NCI-H1694 (cell line): ENCODE results near the gene PPP1R13B.
A peak's percentile ranks its signal among the peaks of the same experiment; 100 is the strongest.

Source experiments
- DNase-seq: peaks from one replicate; lab custom pipeline; 2025; lab: John Stamatoyannopoulos, UW

The PPP1R13B gene

DNA sequence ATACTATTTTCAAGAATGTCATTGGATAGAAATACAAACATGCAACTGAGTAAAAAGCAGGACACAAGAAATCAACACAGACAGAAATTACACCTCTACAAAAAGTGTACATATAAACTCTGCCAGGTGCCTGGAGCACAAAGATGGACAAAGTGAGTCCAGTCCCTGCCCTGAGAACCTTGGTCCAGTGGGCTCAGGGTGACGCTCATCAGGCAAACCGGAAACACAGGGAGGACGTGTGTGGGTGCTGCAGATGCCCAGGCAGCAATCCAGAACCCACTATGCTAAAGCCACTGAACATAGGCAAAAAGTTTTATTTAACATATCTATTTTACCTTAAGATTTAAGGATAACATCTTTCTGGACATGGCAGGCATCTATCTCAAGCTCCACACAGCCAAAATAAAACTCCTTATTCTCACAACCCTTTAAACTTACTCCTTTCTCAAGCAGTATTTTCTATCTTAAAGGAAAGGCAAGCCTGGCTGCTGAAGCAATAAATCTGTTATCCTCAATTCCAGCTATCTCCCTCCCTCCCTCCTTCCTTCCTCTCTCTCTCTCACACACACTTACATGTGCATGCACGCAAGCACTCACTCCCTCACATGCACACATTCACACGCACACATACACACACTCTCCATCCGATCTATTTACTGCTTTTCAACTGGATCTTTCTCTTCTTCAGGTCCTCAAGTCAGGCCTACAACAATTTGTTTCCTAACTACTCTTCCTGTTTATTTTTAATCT is 10.2 kb downstream of the PPP1R13B start:
- DNase-seq = no peak

DNA sequence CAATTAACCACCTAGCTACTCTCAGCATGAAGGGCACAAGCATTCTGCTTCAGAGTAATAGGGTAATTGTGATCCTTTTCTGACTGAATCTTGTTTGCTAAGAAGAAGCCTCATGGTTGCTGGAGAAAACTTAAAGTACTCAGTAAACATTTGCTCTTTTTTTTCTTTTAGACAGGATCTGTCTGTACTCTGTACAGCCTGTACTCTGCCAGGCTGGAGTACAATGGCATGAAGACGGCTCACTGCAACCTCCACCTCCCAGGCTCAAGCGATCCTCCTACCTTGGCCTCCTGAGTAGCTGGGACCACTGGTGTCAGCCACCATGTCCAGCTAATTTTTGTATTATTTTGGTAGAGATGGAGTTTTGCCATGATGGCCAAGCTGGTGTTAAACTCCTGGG is 12.4 kb downstream of the PPP1R13B start:
- no peak for DNase-seq

DNA sequence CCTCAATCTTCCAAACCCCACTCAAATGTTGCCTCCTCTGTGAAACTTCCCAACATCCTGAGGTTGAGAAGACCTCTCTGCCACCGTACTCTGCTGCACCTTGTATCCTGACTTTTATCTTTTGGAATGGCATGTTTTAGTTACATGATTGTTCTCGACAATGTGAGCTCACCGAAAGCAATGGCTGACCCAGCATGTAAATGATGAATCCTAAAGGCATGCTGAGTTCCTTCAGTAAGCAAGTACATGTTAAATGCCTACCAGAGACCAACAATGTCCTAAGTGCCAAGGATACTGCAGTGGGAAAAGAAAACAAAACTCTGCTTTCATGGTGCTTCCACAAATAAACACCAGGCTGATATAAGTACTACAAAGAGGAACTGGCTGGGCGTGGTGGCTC is 13.7 kb downstream of the PPP1R13B start:
- no peak for DNase-seq

DNA sequence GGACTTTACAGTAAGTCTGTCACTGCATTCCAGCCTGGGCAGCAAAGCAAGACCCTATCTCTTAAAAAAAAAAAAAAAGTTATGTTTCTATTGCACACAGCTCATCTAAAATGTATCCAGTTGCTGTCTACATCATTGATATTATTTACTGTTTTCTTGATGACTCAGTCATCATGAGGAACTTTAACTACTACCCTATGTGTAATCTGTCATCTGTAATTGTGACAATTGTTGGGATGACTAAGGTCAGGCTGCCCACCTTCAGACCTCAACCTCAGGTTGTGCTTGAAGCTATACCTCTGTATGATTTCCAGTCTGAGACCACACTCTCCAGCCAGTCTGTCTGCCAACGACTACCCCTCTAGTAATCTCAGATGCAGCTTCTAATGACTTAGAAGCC is 15.3 kb downstream of the PPP1R13B start:
- no peak for DNase-seq

DNA sequence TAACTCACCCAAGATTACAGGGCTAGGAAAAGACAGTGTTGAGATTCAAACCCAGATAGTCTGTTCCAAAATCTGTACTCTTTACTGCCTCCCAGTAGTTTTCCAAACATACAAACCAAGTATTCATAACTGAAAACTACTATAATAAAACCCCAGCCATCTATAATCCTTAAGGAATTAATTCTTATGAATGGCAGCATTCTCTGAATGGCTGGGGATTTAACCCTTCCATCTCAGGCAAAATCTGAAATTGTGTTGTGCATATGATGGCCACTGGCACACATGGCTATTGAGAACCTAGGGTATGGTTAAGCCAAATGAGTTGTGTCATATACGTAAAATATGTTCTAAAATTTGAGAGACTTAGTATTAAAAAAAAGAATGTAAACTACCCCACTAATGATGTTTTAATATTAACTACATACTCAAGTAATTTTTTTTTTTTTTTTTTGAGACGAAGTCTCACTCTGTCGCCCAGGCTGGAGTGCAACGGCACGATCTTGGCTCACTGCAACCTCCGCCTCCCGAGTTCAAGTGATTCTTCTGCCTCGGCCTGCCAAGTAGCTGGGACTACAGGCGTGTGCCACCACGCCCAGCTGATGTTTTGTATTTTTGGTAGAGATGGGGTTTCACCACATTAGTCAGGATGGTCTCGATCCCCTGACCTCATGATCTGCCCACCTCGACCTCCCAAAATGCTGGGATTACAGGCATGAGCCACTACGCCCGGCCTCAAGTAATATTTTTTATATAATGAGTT is 16.7 kb downstream of the PPP1R13B start:
- no peak for DNase-seq

DNA sequence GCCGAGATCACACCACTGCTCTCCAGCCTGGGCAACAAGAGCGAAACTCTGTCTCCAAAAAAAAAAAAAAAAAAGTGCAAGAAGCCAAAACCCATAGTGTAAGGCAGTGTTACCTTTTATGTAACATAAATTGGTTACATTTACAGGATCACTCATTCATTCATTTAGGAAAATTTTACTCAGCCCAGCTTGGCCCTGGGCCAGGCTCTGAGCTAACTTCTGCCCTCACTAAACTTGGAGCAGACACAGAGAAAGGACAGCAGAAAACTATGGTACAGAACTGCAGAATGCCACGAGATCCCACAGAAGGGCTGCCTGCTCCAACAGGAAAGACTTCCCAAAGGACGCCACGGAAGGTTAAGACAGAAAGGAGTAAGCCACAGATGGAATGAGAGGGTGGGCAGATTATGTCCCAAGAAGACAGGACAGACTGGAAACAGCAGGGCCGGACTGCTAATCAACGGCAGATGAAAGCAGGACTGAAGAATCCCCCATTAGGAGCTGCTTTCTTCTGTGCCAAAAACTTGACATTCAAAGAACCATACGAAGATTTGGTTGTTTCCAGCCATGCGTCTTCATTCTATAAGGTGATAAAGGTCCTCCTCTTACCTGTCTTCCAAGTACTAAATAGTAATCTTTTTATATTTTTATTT is 18.9 kb downstream of the PPP1R13B start:
- DNase-seq = no peak

DNA sequence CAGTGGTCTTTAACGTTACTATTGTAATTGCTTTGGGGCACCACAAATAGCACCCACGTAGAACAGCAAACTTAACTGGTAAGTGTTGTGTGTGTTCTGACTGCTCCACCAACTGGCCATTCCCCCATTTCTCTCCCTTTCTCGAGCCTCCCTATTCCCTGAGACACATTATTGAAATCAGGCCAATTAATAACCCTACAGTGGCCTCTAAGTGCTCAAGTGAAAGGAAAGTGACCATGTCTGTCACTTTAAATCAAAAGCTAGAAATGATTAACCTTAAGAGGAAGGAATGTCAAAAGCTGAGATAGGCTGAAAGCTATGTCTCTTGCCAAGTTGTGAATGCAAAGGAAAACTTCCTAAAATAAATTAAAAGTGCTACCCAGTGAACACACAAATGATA is 22.3 kb downstream of the PPP1R13B start:
- DNase-seq = no peak

DNA sequence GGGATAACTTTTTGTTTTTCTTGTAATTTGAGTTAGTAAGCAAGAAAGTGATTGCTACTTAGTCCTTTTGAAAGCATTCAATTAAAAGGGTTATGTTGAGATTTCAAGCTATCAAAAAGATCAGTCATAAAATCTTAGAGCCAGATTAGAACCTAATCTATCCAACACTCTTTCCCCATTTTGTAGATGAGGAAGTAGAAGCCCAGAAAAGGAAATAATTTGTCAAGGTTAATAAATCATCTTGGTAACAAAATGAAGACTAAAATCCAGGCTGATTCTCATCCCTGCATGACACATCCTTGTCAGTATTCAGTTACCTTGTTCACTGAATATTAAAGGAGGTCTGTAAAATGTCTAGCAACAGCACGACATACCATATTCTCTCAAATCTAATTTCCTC is 26.5 kb downstream of the PPP1R13B start:
- no peak for DNase-seq

DNA sequence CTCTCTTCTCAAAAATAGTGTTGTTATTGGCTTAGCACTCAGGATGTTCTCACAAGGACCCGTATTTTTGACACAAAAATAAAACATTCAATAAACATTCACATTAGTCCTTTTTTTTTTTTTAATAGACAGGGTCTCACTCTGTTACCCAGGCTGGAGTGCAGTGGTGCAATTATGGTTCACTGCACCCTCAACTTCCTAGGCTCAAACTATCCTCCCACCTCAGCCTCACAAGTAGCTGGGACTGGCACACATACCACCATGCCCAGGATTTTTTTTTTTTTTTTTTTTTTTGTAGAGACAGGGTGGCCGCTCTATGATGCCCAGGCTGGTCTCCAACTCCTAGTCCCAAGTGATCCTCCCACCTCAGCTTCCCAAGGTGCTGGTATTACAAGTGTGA is 27.0 kb downstream of the PPP1R13B start:
- DNase-seq = no peak

DNA sequence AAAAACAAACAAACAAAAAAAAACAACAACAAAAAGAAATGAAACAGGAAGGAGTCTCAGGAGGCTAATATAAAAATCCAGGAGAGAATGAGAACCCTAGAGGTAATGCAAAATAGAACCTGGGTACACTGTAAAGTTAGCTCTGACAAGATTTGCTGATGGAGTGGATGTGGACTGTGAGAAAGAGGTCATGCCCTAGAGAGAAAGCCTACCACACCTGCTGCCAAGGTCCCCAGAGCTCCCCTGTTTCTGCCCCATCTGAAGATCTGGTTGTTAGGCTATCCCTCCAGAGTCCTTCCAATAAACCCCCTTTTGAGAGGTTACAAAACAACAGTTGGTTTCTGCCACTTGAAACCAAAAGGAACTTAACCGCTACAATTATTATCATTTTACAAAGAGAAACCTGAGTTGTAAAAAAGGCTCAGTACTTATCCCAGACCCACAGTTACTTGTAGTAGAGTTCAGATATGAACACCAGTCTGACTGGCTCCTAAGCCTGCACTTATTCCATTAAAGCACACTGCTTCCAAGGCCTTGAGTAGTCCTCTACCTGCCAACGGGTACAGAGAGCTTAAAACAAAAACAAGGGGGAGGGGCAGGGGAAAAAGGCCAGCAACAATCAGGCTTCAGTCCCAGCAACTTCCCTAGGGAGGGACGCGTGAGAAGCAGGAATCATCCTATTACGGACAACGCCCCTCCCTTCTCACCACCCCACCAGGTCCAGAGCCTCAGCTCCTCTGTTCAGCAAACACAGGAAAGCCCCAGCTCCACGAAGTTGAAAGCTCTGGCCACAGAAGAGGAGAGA is 27.7 kb downstream of the PPP1R13B start:
- no peak for DNase-seq

DNA sequence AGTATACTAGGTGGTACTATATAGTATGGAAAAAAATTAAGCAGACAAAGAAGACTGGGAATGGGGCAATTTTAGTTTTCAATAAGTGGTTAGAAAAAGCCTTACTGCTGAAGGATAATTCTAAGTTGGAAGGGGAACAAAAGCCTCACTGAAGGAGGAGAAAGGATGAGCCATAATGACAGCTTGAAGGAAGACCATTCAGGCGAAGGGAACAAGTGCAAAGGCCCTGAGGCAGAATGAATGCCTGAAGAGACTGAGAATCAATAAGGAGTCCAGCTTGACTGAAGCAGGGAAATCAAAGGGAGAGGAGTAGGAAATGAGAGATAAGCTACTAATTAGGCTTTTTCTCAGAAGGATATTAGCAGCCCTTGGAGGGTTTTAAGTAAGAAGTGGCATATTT is 28.5 kb downstream of the PPP1R13B start:
- no peak for DNase-seq

DNA sequence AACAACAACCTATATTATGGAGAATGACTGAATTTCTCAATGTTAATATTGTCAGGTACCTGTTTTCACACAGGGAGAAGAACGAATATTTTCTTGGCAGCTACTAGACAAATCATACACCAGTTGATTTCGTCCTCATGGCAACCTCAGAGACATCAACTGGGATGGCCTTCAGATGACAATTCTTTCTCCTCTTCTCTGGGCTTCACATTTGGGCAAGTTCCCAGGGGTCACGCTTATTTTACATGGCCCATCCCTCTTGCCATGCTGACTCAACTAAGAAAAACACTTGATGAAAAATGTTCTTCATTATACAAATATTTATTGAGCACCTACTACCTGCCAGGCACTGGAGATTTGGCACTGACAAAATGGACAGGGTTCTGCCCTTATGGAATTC is 29.0 kb downstream of the PPP1R13B start:
- no peak for DNase-seq

DNA sequence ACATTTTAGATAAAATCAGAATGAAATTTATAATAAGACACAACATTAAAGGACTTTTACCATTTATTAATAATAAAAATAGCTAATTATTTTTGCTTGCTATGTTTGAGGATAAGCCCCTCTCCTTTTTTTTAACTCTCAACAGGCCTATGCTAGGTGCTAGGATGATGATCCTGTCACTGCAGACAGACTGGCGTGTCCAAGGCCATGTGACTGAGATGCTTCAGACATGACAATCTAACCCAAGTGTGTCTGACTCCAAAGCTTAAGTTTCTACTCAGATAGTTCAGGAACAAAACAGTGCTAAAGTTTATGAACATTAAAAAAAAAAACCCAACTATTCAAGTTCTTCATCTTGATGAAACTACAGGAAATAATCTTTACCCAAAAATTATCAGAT is 29.8 kb downstream of the PPP1R13B start:
- no peak for DNase-seq

DNA sequence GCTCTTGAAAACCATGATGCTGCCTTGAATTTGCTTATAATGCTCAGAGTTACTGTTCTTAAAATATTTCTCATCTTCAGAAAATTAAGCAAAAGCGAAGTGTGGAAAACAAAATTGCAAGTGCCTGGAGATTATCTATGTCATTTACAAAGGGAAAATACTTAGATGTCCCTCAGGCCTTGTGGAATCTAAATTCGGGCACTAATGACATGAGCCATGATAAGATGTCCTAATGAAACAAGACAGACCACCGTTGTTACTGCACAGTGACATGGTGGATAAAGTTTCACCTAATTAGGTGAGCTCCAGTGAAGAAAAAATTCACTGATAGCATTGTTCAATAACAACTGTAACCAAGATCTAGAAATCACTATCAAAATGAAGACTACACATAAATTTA is 30.4 kb downstream of the PPP1R13B start:
- DNase-seq = no peak

DNA sequence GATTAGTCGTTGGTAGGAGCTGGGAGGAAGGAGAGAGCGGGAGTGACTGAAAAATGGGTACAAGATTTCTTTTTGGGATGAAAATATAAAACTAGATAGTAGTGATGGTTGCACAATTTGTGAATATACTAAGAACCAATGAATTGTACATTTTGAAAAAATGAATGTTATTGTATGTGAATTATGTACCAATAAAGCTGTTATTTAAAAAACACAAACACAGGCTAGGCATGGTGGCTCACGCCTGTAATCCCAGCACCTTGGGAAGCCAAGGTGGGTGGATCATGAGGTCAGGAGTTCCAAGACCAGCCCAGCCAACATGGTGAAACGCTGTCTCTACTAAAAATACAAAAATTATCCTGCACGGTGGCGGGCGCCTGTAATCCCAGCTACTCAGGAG is 32.1 kb downstream of the PPP1R13B start:
- no peak for DNase-seq

DNA sequence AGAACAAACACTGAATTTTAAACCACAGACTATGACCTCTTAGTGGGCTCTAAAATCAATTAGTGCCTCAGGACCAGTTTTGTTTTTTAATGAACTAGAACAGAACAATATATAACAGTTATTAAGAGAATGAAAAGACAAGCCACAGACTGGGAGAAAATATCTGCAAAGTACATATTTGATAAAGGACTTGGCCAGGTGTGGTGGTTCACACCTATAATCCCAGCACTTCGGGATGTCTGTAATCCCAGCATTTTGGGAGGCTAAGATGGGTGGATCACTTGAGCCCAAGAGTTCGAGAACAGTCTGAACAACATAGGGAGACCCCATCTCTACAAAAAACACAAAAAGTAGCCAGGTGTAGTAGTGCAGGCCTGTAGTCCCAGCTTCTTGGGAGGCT is 36.2 kb downstream of the PPP1R13B start:
- no peak for DNase-seq

DNA sequence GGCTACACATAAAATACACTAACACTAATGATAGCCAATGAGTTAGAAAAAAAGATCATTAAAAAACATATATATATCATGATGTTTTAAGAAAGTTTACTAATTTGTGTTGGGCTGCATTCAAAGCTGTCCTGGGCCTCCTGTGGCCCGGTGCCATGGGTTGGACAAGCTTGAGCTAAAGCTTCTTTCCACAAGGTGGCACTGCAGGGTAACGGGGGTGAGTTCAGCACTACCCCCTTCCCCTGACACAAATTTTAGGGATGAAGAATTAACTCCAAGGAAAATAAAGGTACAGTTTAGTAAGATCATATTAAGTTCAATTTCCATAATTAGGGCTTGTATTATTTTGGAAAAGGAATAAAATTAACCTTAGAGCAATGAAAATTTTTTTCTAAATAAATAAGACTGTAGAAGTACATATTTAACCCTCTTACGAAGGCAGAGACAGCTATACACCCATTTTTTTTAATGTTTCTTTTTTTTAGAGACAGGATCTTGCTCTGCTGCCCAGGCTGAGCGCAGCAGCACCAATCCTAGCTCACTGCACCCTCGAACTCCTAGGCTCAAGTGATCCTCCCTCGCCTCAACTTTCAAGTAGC is 38.9 kb downstream of the PPP1R13B start:
- DNase-seq = peak; percentile 96

DNA sequence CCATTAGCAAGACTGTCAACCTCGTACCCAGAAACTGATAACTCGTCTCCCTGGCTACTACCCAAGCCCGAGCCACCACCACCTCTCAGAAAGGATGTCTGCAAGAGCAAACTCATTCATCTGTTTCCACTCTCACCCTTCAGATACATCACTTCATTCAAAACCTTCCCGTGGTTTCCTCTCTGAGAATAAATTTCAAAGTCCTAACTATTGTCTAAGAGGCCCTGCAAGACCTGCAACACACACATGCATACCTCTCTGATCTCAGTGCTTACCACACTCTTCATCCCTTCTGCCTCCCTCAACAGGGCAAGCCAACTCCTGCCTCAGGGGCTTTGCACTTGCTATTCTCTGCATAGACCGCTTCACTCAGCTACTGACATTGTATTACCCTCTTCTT is 40.6 kb downstream of the PPP1R13B start:
- no peak for DNase-seq

DNA sequence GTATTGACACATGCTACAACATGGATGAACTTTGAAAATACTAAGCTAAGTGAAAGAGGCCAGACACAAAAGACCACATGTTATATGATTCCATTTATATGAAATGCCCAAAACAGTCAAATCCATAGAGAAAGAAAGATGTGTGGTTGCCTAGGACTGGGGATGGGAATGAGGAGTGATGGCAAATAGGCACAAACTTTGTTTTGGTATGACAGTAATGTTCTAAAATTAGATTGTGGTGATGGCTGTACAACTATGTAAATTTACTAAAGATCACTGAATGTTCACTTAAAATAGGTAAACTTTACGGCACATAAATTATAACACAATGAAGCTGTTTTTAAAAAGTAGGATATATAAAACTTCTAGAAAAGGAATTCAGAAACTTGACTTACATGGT is 41.7 kb downstream of the PPP1R13B start:
- DNase-seq = no peak

DNA sequence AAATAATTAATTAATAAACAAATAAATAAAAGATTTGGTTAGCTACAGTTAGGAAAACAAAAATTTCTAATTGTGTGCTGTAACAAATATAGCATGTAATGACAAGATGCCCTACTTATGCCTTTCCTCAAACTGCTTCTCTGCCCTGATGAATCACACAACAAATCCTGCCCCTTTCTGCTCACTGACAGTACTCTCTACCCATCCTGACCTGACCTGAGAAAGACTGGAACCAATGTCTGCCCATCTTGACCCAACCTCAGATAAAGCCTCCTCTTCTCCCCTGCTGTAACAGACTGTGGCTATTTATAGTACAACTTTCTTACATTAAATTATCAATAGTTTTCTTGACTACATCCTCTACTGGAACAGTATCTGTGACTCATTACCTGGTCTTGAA is 43.7 kb downstream of the PPP1R13B start:
- DNase-seq = no peak

DNA sequence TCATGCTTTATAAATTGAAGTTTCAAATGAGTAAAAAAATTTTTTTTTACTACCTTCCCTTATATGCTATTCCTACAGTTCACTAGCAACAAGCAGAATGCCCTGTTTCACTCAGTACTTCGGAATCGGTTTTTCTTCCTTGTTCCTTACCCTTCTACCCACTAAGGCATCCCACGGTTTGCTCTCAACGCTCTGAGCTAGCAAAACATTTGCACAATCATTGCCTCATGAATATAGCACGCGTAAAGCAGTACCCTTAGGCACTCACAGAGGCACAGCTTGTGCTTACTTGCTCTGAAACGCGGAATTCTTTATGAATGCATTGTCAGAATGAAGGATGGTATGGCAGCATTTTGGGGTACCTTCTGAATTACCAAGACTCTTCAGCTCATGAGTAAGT is 45.0 kb downstream of the PPP1R13B start:
- no peak for DNase-seq

DNA sequence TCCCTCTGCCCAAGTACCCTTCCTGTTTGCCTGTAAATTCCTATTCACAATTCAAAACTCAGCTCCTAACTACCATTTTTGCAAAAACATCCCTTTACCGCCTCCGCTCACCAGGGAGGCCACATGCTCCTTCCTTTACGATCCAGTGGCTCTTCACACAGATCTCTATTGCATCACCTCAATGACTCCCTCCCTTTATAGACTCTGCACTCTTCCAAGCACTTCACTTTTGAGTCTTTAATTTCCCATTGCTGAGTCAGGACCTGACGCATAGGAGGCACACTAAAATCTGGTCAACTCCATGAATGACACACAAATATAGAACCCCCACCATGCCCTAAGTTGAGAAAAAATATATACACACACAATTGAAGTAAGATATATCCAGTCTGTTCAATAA is 45.9 kb downstream of the PPP1R13B start:
- DNase-seq = no peak
